HCT116 (cell line): Measurements from ENCODE around the gene CADPS. TPM values are rescaled to one million over a fixed set of nuclear protein-coding genes. Genes with fewer than 3 reads are reported as not detected.

ENCODE experiments used
- ATAC-seq: fragments of 200-7000 bp; cut with Tn5 transposase; 2 replicates; pipeline ENCODE4 v1.9.1; 2020; ENCODE audit warnings: mild to moderate bottlenecking, moderate library complexity
- BruUV-seq: library from RNA; stranded (reverse); fragments of 400-500 nt; replicated peaks from 2 replicates; lab custom pipeline; 2021; lab: Mats Ljungman, UMichigan
- CTCF ChIA-PET: fragments of 300-600 bp; sonication (Branson Sonifier 250); formaldehyde crosslinking; loops from one replicate; lab custom pipeline; 2021; ENCODE audit warnings: antibody characterized with exemption; lab: Charles Lee
- POLR2A ChIA-PET: fragments of 300-600, 350-600 bp; sonication (Branson Sonifier 250); formaldehyde crosslinking; loops from one replicate; lab custom pipeline; 2021; ENCODE audit warnings: antibody characterized with exemption; lab: Charles Lee
- RAD21 ChIA-PET, 2 experiments: fragments of 300-600 bp; sonication (Branson Sonifier 250); formaldehyde crosslinking; loops; one replicate each; lab custom pipeline; 2023; ENCODE audit warnings: low total read pairs in 2 of 2; ENCODE audit not compliant: uncharacterized antibody in 2 of 2, unreplicated experiment in 2 of 2, low non-redundant PET in 1 of 2; lab: Charles Lee
- DNase-seq: peaks from one replicate; pipeline ENCODE4 v3.0.0-alpha.2; 2010; ENCODE audit warnings: low read depth, low spot score
- H2AFZ ChIP-seq: fragments of 200-600 bp; shearing (Covaris generic), sonication (generic); 2 replicates; pipeline ENCODE4 v1.6.1; 2017; ENCODE audit warnings: low read depth, mixed run types, mixed read lengths, antibody characterized with exemption, low read length; ENCODE audit not compliant: poor library complexity, severe bottlenecking
- H3K27ac ChIP-seq: 2 replicates; pipeline ENCODE4 v1.5.1; 2012; ENCODE audit warnings: low read depth, low read length
- H3K27me3 ChIP-seq: fragments of 200-600 bp; sonication (generic); 2 replicates; pipeline ENCODE4 v1.6.1; 2016; ENCODE audit warnings: mixed run types, low read length, mixed read lengths; ENCODE audit not compliant: insufficient read depth
- H3K36me3 ChIP-seq, 2 experiments: fragments of 200-500 bp in 1 of 2; fragments of 200-600 bp in 1 of 2; sonication (Bioruptor generic) in 1 of 2; sonication (generic) in 1 of 2; 2 replicates each; pipeline versions ENCODE4 v1.5.1 to v1.6.1; 2014 to 2016; ENCODE audit warnings: low read length in 2 of 2, inconsistent platforms in 1 of 2, mixed read lengths in 1 of 2, mixed run types in 1 of 2; ENCODE audit not compliant: insufficient read depth in 2 of 2, control insufficient read depth in 1 of 2
- H3K4me1 ChIP-seq, 2 experiments: fragments of 200-600 bp in 1 of 2; sonication (generic) in 1 of 2; 2 replicates each; pipeline versions ENCODE4 v1.5.1 to v1.6.1; 2012 to 2017; ENCODE audit warnings: low read length in 2 of 2, inconsistent platforms in 1 of 2, mild to moderate bottlenecking in 1 of 2, mixed read lengths in 1 of 2, mixed run types in 1 of 2, moderate library complexity in 1 of 2; ENCODE audit not compliant: insufficient read depth in 2 of 2, control insufficient read depth in 1 of 2
- H3K4me2 ChIP-seq: fragments of 200-600 bp; sonication (generic); 2 replicates; pipeline ENCODE4 v1.6.1; 2017; ENCODE audit warnings: mixed run types, low read length, mixed read lengths
- H3K4me3 ChIP-seq, 2 experiments: fragments of 200-600 bp in 1 of 2; sonication (generic) in 1 of 2; replicated peaks in 1 of 2; 2 replicates each; pipeline ENCODE4 v1.5.1; 2011 to 2016; ENCODE audit warnings: low read length in 2 of 2, control low read depth in 1 of 2, low read depth in 1 of 2, mild to moderate bottlenecking in 1 of 2, mixed read lengths in 1 of 2, mixed run types in 1 of 2
- H3K79me2 ChIP-seq: fragments of 200-600 bp; sonication (generic); 2 replicates; pipeline ENCODE4 v1.6.1; 2017; ENCODE audit warnings: mild to moderate bottlenecking, mixed run types, low read length, moderate library complexity, mixed read lengths; ENCODE audit not compliant: insufficient read depth
- H3K9ac ChIP-seq: fragments of 200-600 bp; sonication (generic); 2 replicates; pipeline ENCODE4 v1.6.1; 2016; ENCODE audit warnings: low read length, mixed read lengths
- H3K9me2 ChIP-seq: fragments of 200-600 bp; sonication (generic), shearing (Covaris generic); 2 replicates; pipeline ENCODE4 v1.6.1; 2017; ENCODE audit warnings: mixed run types, mild to moderate bottlenecking, moderate library complexity; ENCODE audit not compliant: insufficient read depth
- H3K9me3 ChIP-seq, 2 experiments: fragments of 200-500 bp in 1 of 2; fragments of 200-600 bp in 1 of 2; sonication (Bioruptor generic) in 1 of 2; sonication (generic) in 1 of 2; 2 replicates each; pipeline ENCODE4 v1.6.1; 2014 to 2017; ENCODE audit warnings: low read length in 2 of 2, mixed read lengths in 2 of 2, inconsistent platforms in 1 of 2, low read depth in 1 of 2, mild to moderate bottlenecking in 1 of 2, mixed run types in 1 of 2, moderate library complexity in 1 of 2; ENCODE audit not compliant: control insufficient read depth in 1 of 2, insufficient read depth in 1 of 2
- H4K20me1 ChIP-seq: fragments of 200-600 bp; sonication (generic), shearing (Covaris generic); 2 replicates; pipeline ENCODE4 v1.6.1; 2017; ENCODE audit warnings: mixed run types, mild to moderate bottlenecking, moderate library complexity; ENCODE audit not compliant: insufficient read depth
- CEBPB ChIP-seq: IDR thresholded peaks from 2 replicates; pipeline ENCODE4 v1.6.1; 2012; ENCODE audit warnings: low read depth
- EZH2 ChIP-seq: fragments of 200-600 bp; sonication (generic); IDR thresholded peaks from 2 replicates; pipeline ENCODE4 v1.6.1; 2017; ENCODE audit warnings: antibody characterized with exemption, mixed run types
- FOSL1 ChIP-seq: IDR thresholded peaks from 2 replicates; pipeline ENCODE4 v1.6.1; 2012; ENCODE audit warnings: low read depth
- JUND ChIP-seq: IDR thresholded peaks from 2 replicates; pipeline ENCODE4 v1.6.1; 2012
- RAD21 ChIP-seq: IDR thresholded peaks from 2 replicates; pipeline ENCODE4 v1.6.1; 2012; ENCODE audit warnings: low read depth, mild to moderate bottlenecking
- REST ChIP-seq: IDR thresholded peaks from 2 replicates; pipeline ENCODE4 v1.6.1; 2012; ENCODE audit warnings: low read depth
- intact Hi-C: fragments of 100-400 bp; cut with micrococcal nuclease; formaldehyde crosslinking; loops from 2 replicates; pipeline ENCODE4 v1.10.0; 2022
- total RNA-seq: library from RNA; stranded (reverse); gene quantifications from one replicate; pipeline ENCODE4 v1.2.1, GENCODE V29; 2021; ENCODE audit not compliant: unreplicated experiment
- TF ChIP-seq, protein P1 (sequence below), 3 experiments: fragments of 200-600 bp in 1 of 3; sonication (generic) in 1 of 3; IDR thresholded peaks in 2 of 3; conservative IDR thresholded peaks in 1 of 3; 2 replicates each; pipeline ENCODE4 v1.5.1; 2012 to 2017; ENCODE audit warnings: low read depth in 2 of 3, low read length in 2 of 3, antibody characterized with exemption in 1 of 3, borderline replicate concordance in 1 of 3, control low read depth in 1 of 3, mild to moderate bottlenecking in 1 of 3, mixed read lengths in 1 of 3, mixed run types in 1 of 3, moderate library complexity in 1 of 3; ENCODE audit not compliant: insufficient read depth in 1 of 3
- TF ChIP-seq, protein P2 (sequence below): IDR thresholded peaks from 2 replicates; pipeline ENCODE4 v1.6.1; 2011; ENCODE audit warnings: mild to moderate bottlenecking, low read length, moderate library complexity; ENCODE audit not compliant: insufficient replicate concordance; ENCODE audit errors: extremely low read depth

Gene CADPS
- total RNA-seq, 1 experiment from 2014 or later: not detected

DNA sequence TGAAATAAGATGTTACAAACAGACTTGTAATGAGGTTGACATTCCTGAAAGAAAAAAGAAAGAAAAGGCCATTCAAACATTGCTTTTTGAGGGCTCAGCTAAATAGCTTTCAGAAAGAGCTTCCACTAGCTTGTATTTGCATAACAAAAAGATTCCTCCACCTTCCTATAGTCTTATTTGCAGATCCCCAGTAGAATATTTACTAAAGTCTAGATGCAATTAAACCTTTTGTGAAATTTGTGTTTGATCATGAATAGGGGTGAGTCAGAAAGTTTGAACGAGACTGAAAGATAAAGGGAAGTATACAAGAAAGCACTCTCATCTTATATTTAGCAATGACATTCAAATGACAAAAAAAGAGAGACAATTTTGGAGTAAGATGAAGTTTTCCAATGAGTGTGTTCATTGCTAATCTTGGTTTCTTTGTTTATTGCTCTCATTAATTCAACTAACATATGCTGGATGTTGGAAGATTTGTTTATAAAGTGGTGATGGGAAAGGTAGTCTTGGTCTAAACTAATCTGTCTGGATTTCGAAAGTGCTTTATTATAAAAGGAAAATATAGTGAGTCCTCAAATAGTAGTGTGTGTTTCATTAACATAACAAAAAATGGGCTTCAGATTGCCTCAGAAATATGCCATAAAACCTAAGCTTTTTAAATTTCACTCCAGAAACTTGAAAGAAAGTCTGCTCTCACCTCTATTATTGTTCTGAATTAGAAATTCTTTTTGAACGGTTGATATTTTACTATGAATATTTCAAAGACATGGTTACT lies 9.1 kb upstream of the CADPS start:
- Histone ChIP-seq H3K36me3 (no peaks in the 10 kb centered on the region), H3K4me3 (no peak overlapping the region), H3K27ac (no peak overlapping the region), H3K9ac (no peak overlapping the region), H3K9me3 (no peaks in the 10 kb centered on the region), H3K4me2 (no peak overlapping the region), H3K4me1 (no peaks in the 10 kb centered on the region), H3K9me2 (no peaks in the 10 kb centered on the region), H2AFZ (no peak overlapping the region), H4K20me1 (no peaks in the 10 kb centered on the region), H3K27me3 (no peaks in the 10 kb centered on the region), H3K79me2 (no peaks in the 10 kb centered on the region)
- TF ChIP-seq RAD21: no peak
- TF ChIP-seq, protein P1, sequence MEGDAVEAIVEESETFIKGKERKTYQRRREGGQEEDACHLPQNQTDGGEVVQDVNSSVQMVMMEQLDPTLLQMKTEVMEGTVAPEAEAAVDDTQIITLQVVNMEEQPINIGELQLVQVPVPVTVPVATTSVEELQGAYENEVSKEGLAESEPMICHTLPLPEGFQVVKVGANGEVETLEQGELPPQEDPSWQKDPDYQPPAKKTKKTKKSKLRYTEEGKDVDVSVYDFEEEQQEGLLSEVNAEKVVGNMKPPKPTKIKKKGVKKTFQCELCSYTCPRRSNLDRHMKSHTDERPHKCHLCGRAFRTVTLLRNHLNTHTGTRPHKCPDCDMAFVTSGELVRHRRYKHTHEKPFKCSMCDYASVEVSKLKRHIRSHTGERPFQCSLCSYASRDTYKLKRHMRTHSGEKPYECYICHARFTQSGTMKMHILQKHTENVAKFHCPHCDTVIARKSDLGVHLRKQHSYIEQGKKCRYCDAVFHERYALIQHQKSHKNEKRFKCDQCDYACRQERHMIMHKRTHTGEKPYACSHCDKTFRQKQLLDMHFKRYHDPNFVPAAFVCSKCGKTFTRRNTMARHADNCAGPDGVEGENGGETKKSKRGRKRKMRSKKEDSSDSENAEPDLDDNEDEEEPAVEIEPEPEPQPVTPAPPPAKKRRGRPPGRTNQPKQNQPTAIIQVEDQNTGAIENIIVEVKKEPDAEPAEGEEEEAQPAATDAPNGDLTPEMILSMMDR (IDR thresholded peaks at IDR 0.05 in 2 of 3, conservative IDR thresholded peaks at IDR 0.05 in 1 of 3; ENCODE audit: borderline replicate concordance in 1 of 3, insufficient read depth in 1 of 3, low read depth in 2 of 3, low read length in 2 of 3): no peak
- TF ChIP-seq FOSL1: no peak
- no peak for TF ChIP-seq EZH2
- TF ChIP-seq, protein P2, sequence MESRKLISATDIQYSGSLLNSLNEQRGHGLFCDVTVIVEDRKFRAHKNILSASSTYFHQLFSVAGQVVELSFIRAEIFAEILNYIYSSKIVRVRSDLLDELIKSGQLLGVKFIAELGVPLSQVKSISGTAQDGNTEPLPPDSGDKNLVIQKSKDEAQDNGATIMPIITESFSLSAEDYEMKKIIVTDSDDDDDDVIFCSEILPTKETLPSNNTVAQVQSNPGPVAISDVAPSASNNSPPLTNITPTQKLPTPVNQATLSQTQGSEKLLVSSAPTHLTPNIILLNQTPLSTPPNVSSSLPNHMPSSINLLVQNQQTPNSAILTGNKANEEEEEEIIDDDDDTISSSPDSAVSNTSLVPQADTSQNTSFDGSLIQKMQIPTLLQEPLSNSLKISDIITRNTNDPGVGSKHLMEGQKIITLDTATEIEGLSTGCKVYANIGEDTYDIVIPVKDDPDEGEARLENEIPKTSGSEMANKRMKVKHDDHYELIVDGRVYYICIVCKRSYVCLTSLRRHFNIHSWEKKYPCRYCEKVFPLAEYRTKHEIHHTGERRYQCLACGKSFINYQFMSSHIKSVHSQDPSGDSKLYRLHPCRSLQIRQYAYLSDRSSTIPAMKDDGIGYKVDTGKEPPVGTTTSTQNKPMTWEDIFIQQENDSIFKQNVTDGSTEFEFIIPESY: no peak
- TF ChIP-seq REST: no peak
- no peak for TF ChIP-seq CEBPB
- no peak for TF ChIP-seq JUND
- ATAC-seq (no peak), DNase-seq (no peak)
- intact Hi-C loops: no loop called here
- ChIA-PET POLR2A (no interaction called here), CTCF (no interaction called here), RAD21 (no interaction called here)
- no TSS peak for BruUV-seq
